Right atrium auricular region (tissue), 2 donors: ENCODE results near the gene COL19A1. TPM values are rescaled to one million over a fixed set of nuclear protein-coding genes. Genes with fewer than 3 reads are reported as not detected.

Experiments used
- DNase-seq: peaks from one replicate; pipeline ENCODE4 v3.0.0-alpha.2; 2019; ENCODE audit warnings: low spot score
- H3K27ac ChIP-seq, 2 donors: fragments of 200-600 bp; sonication (generic); 1 replicate in 1 of 2; 2 replicates in 1 of 2; pipeline ENCODE4 v1.5.1; 2016 to 2019
- H3K27me3 ChIP-seq, 2 donors: fragments of 200-600 bp; sonication (generic); one replicate each; pipeline versions ENCODE4 v1.5.1 to v1.6.0; 2017 to 2019
- H3K36me3 ChIP-seq: fragments of 200-600 bp; sonication (generic); one replicate; pipeline ENCODE4 v1.5.1; 2016
- H3K4me1 ChIP-seq, 2 donors: fragments of 200-600 bp; sonication (generic); one replicate each; pipeline versions ENCODE4 v1.5.1 to v1.6.0; 2017 to 2019
- H3K4me3 ChIP-seq, 2 donors: fragments of 200-600 bp; sonication (generic); 1 replicate in 1 of 2; 2 replicates in 1 of 2; pipeline ENCODE4 v1.5.1; 2017 to 2019; ENCODE audit warnings: mild to moderate bottlenecking in 1 of 2, moderate library complexity in 1 of 2
- H3K9me3 ChIP-seq, 2 donors: fragments of 200-600 bp; sonication (generic); one replicate each; pipeline ENCODE4 v1.5.1; 2019
- CTCF ChIP-seq, 2 donors: fragments of 200-600 bp; sonication (generic); IDR thresholded peaks; one replicate each; pipeline ENCODE4 v1.5.1; 2019; ENCODE audit warnings: antibody characterized with exemption in 2 of 2
- total RNA-seq, 2 donors: library from RNA; depleted of rRNA; stranded (reverse); fragments of >200 nt; gene quantifications; one replicate each; pipeline ENCODE4 v1.1.0, GENCODE V29; 2016

Gene COL19A1
- total RNA-seq, 2 donors from 2014 or later, result 2.7 to 3.9 TPM

- TF ChIP-seq CTCF (IDR thresholded peaks at IDR 0.05), result no peak
- no peak overlapping the region for H3K4me3 ChIP-seq
- no peak overlapping the region for H3K27ac ChIP-seq
- no peaks in the 10 kb centered on the region for H3K4me1 ChIP-seq
- H3K27me3 ChIP-seq, result no peaks in the 10 kb centered on the region
- H3K9me3 ChIP-seq, result no peaks in the 10 kb centered on the region
- no peaks in the 10 kb centered on the region for H3K36me3 ChIP-seq
- no peak for DNase-seq
Observed at GRCh38 chr6:70151616-70152015, 285.3 kb downstream of the COL19A1 start.

- Histone ChIP-seq H3K27me3 (no peaks in the 10 kb centered on the region), H3K36me3 (no peaks in the 10 kb centered on the region), H3K4me1 (no peaks in the 10 kb centered on the region), H3K9me3 (no peaks in the 10 kb centered on the region), H3K4me3 (no peak overlapping the region), H3K27ac (no peak overlapping the region)
- no peak for TF ChIP-seq CTCF (IDR thresholded peaks at IDR 0.05)
- DNase-seq, result no peak
Observed at GRCh38 chr6:70152786-70153185, 286.4 kb downstream of the COL19A1 start.

GRCh38 chr6:70157086-70157485 is 290.7 kb downstream of the COL19A1 start:
- no peak for DNase-seq
- no peak for TF ChIP-seq CTCF (IDR thresholded peaks at IDR 0.05)
- Histone ChIP-seq H3K4me3 (no peak overlapping the region), H3K36me3 (no peaks in the 10 kb centered on the region), H3K4me1 (no peaks in the 10 kb centered on the region), H3K9me3 (no peaks in the 10 kb centered on the region), H3K27me3 (no peaks in the 10 kb centered on the region), H3K27ac (no peak overlapping the region)

- DNase-seq, result no peak
Observed at GRCh38 chr6:70160276-70160675, 293.9 kb downstream of the COL19A1 start.

GRCh38 chr6:70162972-70163371 is 296.6 kb downstream of the COL19A1 start:
- TF ChIP-seq CTCF (IDR thresholded peaks at IDR 0.05), result no peak
- Histone ChIP-seq H3K4me3 (no peak overlapping the region), H3K27ac (no peak overlapping the region), H3K27me3 (no peaks in the 10 kb centered on the region), H3K9me3 (no peaks in the 10 kb centered on the region), H3K36me3 (no peaks in the 10 kb centered on the region), H3K4me1 (no peaks in the 10 kb centered on the region)
- DNase-seq, result no peak

More at GRCh38 chr6:70160276-70160675, 293.9 kb downstream of the COL19A1 start:
- H3K27me3 ChIP-seq, result no peaks in the 10 kb centered on the region
- TF ChIP-seq CTCF (IDR thresholded peaks at IDR 0.05), result no peak
- no peak overlapping the region for H3K27ac ChIP-seq
- H3K9me3 ChIP-seq, result no peaks in the 10 kb centered on the region
- H3K4me1 ChIP-seq, result no peaks in the 10 kb centered on the region
- H3K36me3 ChIP-seq, result no peaks in the 10 kb centered on the region
- no peak overlapping the region for H3K4me3 ChIP-seq

- Histone ChIP-seq H3K9me3 (no peaks in the 10 kb centered on the region), H3K4me3 (no peak overlapping the region), H3K4me1 (no peaks in the 10 kb centered on the region), H3K27ac (no peak overlapping the region), H3K36me3 (no peaks in the 10 kb centered on the region), H3K27me3 (no peaks in the 10 kb centered on the region)
- no peak for TF ChIP-seq CTCF (IDR thresholded peaks at IDR 0.05)
- DNase-seq, result no peak
Observed at GRCh38 chr6:70163795-70164194, 297.4 kb downstream of the COL19A1 start.
